ENCODE data around the gene EID2.

Gene EID2, protein sequence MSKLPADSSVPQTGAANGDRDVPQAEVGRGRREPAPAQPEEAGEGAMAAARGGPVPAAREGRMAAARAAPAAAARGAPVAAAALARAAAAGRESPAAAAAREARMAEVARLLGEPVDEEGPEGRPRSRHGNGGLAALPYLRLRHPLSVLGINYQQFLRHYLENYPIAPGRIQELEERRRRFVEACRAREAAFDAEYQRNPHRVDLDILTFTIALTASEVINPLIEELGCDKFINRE

GRCh38 chr19:39539518-39540332 is at the start of gene EID2:
TSS of gene EID2 (minus strand) at chr19:39540161. CDS start at chr19:39540079, 82 bp downstream.
- no peaks in the 10 kb centered on the region for H3K27me3 Mint-ChIP-seq
- peak within 1 kb of the TSS; percentile 94 for H3K4me3 Mint-ChIP-seq
- peak within 1 kb of the TSS; percentile 96 for H3K27ac Mint-ChIP-seq
- peaks cover 69% of the 10 kb centered on the region for H3K4me1 Mint-ChIP-seq
- no peaks in the 10 kb centered on the region for H3K36me3 Mint-ChIP-seq
- no peaks in the 10 kb centered on the region for H3K9me3 Mint-ChIP-seq

- Mint-ChIP-seq H3K36me3 (no peaks in the 10 kb centered on the region), H3K4me3 (no peak overlapping the region), H3K27me3 (peaks cover 8% of the 10 kb centered on the region), H3K4me1 (peaks cover 4% of the 10 kb centered on the region), H3K9me3 (no peaks in the 10 kb centered on the region), H3K27ac (no peak overlapping the region)
These were observed 48.1 kb upstream of the EID2 start for GRCh38 chr19:39588066-39588465.

- H3K27ac Mint-ChIP-seq, result no peak overlapping the region
- H3K9me3 Mint-ChIP-seq, result no peaks in the 10 kb centered on the region
- peaks cover 7% of the 10 kb centered on the region for H3K27me3 Mint-ChIP-seq
- peaks cover 4% of the 10 kb centered on the region for H3K4me1 Mint-ChIP-seq
- H3K4me3 Mint-ChIP-seq, result no peak overlapping the region
- H3K36me3 Mint-ChIP-seq, result no peaks in the 10 kb centered on the region
These were observed 47.5 kb upstream of the EID2 start for GRCh38 chr19:39587496-39587895.

DNA sequence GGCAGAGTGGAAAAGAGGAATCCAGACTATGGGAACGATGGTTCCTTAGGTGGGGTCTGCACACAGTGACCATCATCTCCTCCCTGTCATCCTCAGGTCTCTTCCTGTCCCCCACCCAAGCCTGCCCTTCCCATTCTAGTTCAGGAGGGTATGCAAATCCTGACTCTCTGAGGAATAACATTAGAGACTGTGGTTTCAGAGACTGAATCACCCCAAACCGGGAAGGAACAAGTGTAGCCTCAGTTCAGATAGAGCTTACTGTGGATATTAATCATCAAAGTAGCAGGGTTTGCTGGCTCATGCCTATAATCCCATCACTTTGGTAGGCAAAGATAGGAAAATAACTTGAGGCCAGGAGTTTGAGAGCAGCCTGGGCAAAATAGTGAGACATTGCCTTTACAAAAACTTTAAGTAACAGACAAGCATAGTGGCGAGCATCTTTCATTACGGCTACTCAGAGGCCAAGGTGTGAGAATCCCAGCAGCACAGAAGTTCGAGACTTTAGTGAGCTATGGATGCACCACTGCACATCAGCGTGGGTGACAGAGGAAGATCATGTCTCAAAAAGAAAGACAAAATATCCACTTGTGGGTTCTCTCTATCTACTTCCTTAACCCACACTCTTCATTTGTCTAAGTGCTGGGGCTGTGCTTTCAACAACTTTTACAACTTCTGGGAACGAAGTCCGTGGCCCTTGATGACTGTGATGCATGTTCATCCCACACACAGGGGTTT is 43.1 kb upstream of the EID2 start:
- peaks cover 10% of the 10 kb centered on the region for H3K27me3 Mint-ChIP-seq
- peaks cover 4% of the 10 kb centered on the region for H3K4me1 Mint-ChIP-seq
- no peak overlapping the region for H3K27ac Mint-ChIP-seq
- peaks cover 7% of the 10 kb centered on the region for H3K9me3 Mint-ChIP-seq
- H3K4me3 Mint-ChIP-seq, result no peak overlapping the region
- H3K36me3 Mint-ChIP-seq, result peaks cover 3% of the 10 kb centered on the region

DNA sequence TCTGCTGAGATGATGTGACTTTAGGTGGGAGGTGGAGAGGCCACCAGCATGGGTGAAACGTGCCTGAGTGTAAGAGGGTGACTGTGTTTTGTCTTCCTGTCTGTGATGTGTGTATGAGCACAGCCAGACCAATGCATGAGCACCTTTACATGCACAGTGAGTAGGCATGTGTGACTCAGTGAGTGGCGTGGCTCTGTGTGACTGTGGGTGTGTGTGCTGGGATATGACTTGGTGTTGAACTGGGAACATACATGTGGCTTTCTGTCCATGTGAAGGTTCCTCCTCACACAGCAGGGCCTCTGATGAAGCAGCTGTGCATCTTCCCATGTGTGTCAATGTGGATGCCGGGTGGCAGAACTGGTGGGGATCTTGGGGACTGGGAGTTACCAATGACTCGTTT is 42.5 kb upstream of the EID2 start:
- H3K9me3 Mint-ChIP-seq, result peaks cover 7% of the 10 kb centered on the region
- H3K36me3 Mint-ChIP-seq, result peaks cover 3% of the 10 kb centered on the region
- no peak overlapping the region for H3K27ac Mint-ChIP-seq
- no peak overlapping the region for H3K4me3 Mint-ChIP-seq
- H3K4me1 Mint-ChIP-seq, result peaks cover 4% of the 10 kb centered on the region
- peaks cover 10% of the 10 kb centered on the region for H3K27me3 Mint-ChIP-seq

DNA sequence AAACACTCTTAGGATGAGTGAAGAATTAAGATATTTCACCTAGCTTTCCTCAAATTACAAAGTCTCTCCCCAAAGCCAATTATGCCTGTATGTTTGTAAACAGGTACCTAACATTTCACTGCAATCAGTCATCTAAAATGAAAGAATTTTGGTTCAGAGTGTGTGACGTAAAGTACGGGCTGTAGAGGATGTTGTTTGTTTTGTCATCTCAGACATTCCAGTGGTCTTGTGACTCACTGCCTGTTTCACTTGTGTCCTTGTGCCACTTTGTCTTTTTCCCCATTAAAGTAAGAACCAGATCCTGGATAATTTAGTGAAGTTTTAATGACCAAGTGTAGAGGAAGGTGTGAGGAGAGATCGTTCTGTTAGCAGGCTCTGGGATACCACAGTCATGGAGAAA is 28.6 kb upstream of the EID2 start:
- Mint-ChIP-seq H3K4me1 (no peaks in the 10 kb centered on the region), H3K9me3 (no peaks in the 10 kb centered on the region), H3K27ac (no peak overlapping the region), H3K36me3 (no peaks in the 10 kb centered on the region), H3K4me3 (no peak overlapping the region), H3K27me3 (no peaks in the 10 kb centered on the region)

- H3K9me3 Mint-ChIP-seq, result no peaks in the 10 kb centered on the region
- no peak overlapping the region for H3K27ac Mint-ChIP-seq
- H3K4me1 Mint-ChIP-seq, result no peaks in the 10 kb centered on the region
- no peak overlapping the region for H3K4me3 Mint-ChIP-seq
- H3K36me3 Mint-ChIP-seq, result no peaks in the 10 kb centered on the region
- no peaks in the 10 kb centered on the region for H3K27me3 Mint-ChIP-seq
These were observed 26.1 kb upstream of the EID2 start for GRCh38 chr19:39566064-39566463.

DNA sequence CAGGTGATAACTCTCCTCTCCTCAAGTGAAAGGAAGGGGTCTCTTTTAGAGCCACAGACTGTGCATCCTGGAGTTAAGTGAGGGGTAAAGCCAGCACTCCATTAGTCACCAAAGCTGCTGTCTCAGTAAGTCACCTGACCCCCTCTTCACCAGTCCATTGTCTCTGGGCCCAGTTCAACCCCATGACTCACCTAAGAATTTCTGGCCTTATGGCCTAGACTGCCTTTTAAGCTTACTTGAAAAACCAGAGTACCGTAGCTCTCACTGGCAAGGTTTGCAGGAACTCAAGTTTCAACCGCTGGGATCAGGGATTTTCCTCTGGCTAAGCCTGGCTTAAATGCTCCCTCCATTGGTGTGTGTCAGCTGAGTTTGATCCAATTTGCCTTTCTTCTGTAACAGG is 23.4 kb upstream of the EID2 start:
- Mint-ChIP-seq H3K4me3 (no peak overlapping the region), H3K27ac (no peak overlapping the region), H3K36me3 (no peaks in the 10 kb centered on the region), H3K9me3 (no peaks in the 10 kb centered on the region), H3K27me3 (no peaks in the 10 kb centered on the region), H3K4me1 (peaks cover 12% of the 10 kb centered on the region)

GRCh38 chr19:39558624-39559117 is 18.7 kb upstream of the EID2 start:
- Mint-ChIP-seq H3K36me3 (no peaks in the 10 kb centered on the region), H3K9me3 (no peaks in the 10 kb centered on the region), H3K27ac (peak overlapping the region; percentile 96), H3K4me1 (peaks cover 28% of the 10 kb centered on the region), H3K27me3 (no peaks in the 10 kb centered on the region), H3K4me3 (peak overlapping the region; percentile 78)

GRCh38 chr19:39557811-39558623 is 18.1 kb upstream of the EID2 start:
- Mint-ChIP-seq H3K27me3 (no peaks in the 10 kb centered on the region), H3K9me3 (no peaks in the 10 kb centered on the region), H3K27ac (peak overlapping the region; percentile 96), H3K36me3 (no peaks in the 10 kb centered on the region), H3K4me3 (peak overlapping the region; percentile 78), H3K4me1 (peaks cover 32% of the 10 kb centered on the region)

DNA sequence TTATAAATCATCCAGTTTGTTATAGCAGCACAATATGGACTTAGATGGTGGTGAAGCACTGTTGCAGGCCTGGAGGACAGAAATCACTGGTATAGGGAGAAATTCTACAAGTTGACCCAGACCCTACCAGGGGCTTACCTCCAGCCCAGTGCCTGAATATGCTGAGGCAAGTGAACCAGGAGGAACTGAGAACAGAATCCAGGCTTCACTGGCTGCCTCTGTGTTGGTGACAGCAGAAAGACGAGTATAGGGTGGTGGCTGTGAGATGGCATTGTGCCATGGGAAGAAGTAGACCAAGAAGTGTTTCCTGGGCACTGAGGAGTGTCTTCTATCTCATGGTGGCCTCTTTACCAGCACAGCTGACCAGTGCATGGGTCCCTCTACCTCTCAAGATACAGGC is 15.9 kb upstream of the EID2 start:
- no peak overlapping the region for H3K4me3 Mint-ChIP-seq
- H3K27ac Mint-ChIP-seq, result no peak overlapping the region
- no peaks in the 10 kb centered on the region for H3K9me3 Mint-ChIP-seq
- peaks cover 45% of the 10 kb centered on the region for H3K4me1 Mint-ChIP-seq
- H3K36me3 Mint-ChIP-seq, result no peaks in the 10 kb centered on the region
- no peaks in the 10 kb centered on the region for H3K27me3 Mint-ChIP-seq

- no peaks in the 10 kb centered on the region for H3K36me3 Mint-ChIP-seq
- no peaks in the 10 kb centered on the region for H3K9me3 Mint-ChIP-seq
- no peak overlapping the region for H3K27ac Mint-ChIP-seq
- no peaks in the 10 kb centered on the region for H3K27me3 Mint-ChIP-seq
- H3K4me1 Mint-ChIP-seq, result peaks cover 45% of the 10 kb centered on the region
- no peak overlapping the region for H3K4me3 Mint-ChIP-seq
These were observed 14.8 kb upstream of the EID2 start for GRCh38 chr19:39554701-39555311.

DNA sequence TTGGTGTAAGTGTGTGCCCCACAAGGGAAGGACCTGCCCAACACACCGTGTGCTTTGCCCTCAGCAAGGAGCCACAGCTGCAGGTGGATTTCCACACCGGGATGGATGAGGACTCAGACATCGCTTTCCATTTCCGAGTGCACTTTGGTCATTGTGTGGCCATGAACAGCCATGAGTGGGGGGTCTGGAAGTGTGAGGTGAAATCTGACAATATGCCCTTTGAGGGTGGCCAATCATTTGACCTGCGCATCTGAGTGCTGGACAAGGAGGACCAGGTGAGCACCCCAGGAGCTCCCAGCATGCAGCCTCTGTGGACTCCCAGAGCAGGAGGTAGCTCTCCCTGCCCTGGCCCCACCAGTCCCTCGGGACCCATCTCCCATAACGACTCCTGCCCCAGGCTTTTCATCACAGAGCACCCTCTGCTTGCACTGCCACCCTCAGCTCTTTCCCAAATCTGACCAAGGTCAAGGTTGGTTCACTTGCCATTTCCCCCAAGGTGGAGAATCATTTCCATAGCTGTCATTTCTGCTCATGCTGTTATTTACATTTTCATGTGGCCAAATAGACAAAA is 13.2 kb upstream of the EID2 start:
- Mint-ChIP-seq H3K4me3 (no peak overlapping the region), H3K27me3 (no peaks in the 10 kb centered on the region), H3K27ac (no peak overlapping the region), H3K9me3 (no peaks in the 10 kb centered on the region), H3K4me1 (peaks cover 31% of the 10 kb centered on the region), H3K36me3 (no peaks in the 10 kb centered on the region)

- Mint-ChIP-seq H3K4me1 (peaks cover 35% of the 10 kb centered on the region), H3K36me3 (no peaks in the 10 kb centered on the region), H3K27me3 (no peaks in the 10 kb centered on the region), H3K9me3 (no peaks in the 10 kb centered on the region), H3K27ac (peak overlapping the region; percentile 91), H3K4me3 (no peak overlapping the region)
These were observed 10.2 kb upstream of the EID2 start for GRCh38 chr19:39550197-39550596.
